ENCODE results near the gene PIPOX.

PIPOX gene

DNA sequence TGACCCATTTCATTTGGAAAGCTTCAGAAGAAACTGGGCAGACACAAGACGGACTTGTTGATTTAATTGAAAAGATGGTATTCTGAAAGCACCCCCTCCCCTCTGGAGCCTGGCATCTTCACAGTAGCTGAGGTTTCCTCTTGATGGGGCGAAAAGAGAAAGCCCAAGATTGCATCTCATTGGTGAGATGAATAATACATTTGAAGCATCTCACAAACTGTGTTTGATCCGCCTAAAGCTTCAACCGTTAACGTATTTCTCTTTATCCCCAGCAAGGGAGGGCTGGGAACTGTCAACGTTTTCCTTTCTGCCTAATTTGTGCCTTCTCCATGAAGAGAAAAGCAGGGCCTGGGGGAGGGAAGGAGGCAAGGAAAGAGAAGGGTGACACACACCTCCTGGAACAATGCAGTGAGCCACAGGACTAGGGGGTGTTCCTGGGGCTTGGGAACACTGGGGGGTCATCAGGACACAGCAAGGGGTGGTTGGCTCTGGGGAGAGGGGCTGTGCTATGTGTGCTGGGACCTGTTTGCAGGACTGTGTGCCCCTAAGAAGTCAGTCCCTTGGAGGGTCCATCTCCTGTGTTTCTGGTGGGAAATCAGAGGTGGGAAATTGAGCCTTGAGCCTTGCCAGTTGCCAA lies 18.5 kb upstream of the PIPOX start:
- Mint-ChIP-seq H3K27ac (ENCODE audit: low read depth) (no peak overlapping the region), H3K9me3 (no peaks in the 10 kb centered on the region), H3K27me3 (peaks cover 80% of the 10 kb centered on the region), H3K4me1 (peaks cover 2% of the 10 kb centered on the region), H3K36me3 (ENCODE audit: insufficient read depth) (peaks cover 1% of the 10 kb centered on the region), H3K4me3 (no peak overlapping the region)
- ATAC-seq (replicated peaks; ENCODE audit: extremely low read depth, poor library complexity, severe bottlenecking) (no peak), DNase-seq (ENCODE audit: low spot score in 2 of 2) (no peak)

DNA sequence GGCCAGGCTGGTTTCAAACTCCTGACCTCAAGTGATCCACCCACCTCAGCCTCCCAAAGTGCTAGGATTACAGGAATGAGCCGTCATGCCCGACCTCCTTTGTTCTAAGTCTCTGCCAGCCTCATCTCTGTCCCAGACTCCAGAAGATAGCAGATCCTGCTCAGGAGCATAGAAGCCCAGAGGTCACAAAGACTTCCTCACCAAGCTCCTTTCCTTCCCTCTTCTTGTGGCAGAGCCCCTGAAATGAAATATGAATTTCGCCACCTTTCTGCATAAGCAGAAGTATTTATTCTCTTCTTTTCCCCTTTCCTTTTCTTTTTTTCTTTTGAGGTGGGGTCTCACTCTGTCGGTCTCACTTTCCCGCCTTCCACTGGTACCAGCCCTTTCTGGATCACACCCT lies 11.5 kb upstream of the PIPOX start:
- H3K4me1 Mint-ChIP-seq = no peaks in the 10 kb centered on the region
- peaks cover 19% of the 10 kb centered on the region for H3K27me3 Mint-ChIP-seq
- H3K4me3 Mint-ChIP-seq = no peak overlapping the region
- peaks cover 6% of the 10 kb centered on the region for H3K9me3 Mint-ChIP-seq
- peaks cover 3% of the 10 kb centered on the region for H3K36me3 Mint-ChIP-seq (ENCODE audit: insufficient read depth)
- DNase-seq (ENCODE audit: low spot score in 2 of 2) (no peak), ATAC-seq (replicated peaks; ENCODE audit: extremely low read depth, poor library complexity, severe bottlenecking) (no peak)
- H3K27ac Mint-ChIP-seq (ENCODE audit: low read depth) = no peak overlapping the region

DNA sequence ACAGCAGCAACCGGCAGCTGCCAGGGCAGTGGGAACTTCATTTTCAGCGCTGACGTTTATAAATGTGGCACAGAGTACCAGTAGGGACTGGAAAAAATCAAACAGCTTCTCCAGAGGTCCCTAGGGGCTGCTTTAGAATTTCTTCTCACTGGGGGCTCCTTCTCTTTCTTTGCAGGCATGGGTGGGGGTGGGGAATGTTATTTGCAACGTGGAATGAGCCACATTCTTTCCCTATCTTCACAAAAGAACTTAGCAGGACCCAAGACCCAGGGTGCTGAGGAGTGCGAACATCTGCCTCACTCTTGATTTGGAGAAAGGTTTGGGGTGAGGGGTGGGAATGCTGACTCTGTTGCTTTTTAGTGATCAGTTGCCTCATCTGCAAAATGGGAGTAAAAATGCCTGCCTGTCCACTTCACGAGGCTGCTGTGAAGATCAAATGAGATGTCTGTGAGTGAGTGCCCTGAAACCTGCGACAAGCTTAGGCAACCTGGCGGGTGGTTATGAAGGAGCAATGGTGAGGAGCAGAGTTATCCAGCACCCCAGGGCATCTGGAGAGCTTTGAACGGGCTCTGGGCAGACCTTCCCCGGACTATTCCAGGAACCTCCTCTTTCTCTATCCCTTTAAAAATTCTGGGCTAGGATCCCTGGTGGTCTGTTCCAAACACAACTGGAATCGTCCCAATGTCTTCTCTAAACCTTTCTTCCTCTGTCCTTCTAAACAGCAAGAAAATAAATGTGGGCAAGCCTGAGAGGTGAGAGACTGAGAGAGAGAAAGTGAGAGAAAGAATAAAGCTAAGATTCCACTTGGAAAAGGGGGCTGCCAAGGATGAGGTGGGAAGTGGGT lies 10.7 kb upstream of the PIPOX start:
- peaks cover 12% of the 10 kb centered on the region for H3K27me3 Mint-ChIP-seq
- H3K9me3 Mint-ChIP-seq = peaks cover 6% of the 10 kb centered on the region
- ATAC-seq (replicated peaks; ENCODE audit: extremely low read depth, poor library complexity, severe bottlenecking) (no peak), DNase-seq (ENCODE audit: low spot score in 2 of 2) (no peak)
- no peak overlapping the region for H3K4me3 Mint-ChIP-seq
- H3K4me1 Mint-ChIP-seq = no peaks in the 10 kb centered on the region
- no peak overlapping the region for H3K27ac Mint-ChIP-seq (ENCODE audit: low read depth)
- peaks cover 3% of the 10 kb centered on the region for H3K36me3 Mint-ChIP-seq (ENCODE audit: insufficient read depth)

DNA sequence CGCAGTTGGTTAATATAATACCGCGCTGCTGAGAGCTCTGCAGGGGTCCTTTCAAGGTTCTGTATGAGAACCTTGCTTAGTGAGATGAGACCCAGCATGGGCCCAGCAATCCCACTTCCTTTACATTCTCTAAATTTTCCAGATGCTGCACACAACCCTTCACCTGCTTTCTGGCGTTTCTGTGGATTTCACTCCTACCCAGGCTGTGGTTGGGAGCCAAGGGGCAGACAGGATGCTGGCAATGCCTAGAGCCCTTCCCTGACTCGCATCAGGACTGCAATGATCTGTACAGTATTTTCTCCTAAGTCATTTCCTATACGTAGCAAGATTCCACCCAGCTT lies 10.1 kb upstream of the PIPOX start:
- peaks cover 6% of the 10 kb centered on the region for H3K27me3 Mint-ChIP-seq
- ATAC-seq (replicated peaks; ENCODE audit: extremely low read depth, poor library complexity, severe bottlenecking) = no peak
- H3K9me3 Mint-ChIP-seq = peaks cover 6% of the 10 kb centered on the region
- no peaks in the 10 kb centered on the region for H3K4me1 Mint-ChIP-seq
- H3K4me3 Mint-ChIP-seq = no peak overlapping the region
- no peak overlapping the region for H3K27ac Mint-ChIP-seq (ENCODE audit: low read depth)
- H3K36me3 Mint-ChIP-seq (ENCODE audit: insufficient read depth) = peaks cover 3% of the 10 kb centered on the region
- DNase-seq (ENCODE audit: low spot score in 2 of 2) = no peak

DNA sequence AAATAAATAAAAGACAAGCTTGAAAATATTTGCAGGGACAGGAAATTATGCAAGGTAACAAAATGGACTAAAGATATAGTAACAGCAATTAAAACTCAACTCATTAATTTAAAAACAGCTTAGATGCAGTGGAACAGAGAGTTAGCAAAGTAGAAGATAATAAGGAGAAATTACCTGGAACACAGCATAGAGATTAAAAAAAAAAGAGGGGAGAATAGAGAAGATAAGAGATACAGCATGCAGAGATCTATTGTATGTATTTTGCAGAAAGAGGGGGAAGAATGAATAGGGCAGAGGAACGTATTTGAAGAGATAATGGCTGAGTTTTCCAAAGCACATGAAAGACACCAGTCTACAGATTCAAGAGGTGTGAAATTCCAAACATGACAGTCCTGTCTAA lies 8.4 kb upstream of the PIPOX start:
- Mint-ChIP-seq H3K4me1 (no peaks in the 10 kb centered on the region), H3K4me3 (no peak overlapping the region), H3K27ac (ENCODE audit: low read depth) (no peak overlapping the region), H3K36me3 (ENCODE audit: insufficient read depth) (peaks cover 2% of the 10 kb centered on the region), H3K27me3 (no peaks in the 10 kb centered on the region), H3K9me3 (peaks cover 6% of the 10 kb centered on the region)
- ATAC-seq (replicated peaks; ENCODE audit: extremely low read depth, poor library complexity, severe bottlenecking) = no peak
- DNase-seq (ENCODE audit: low spot score in 2 of 2) = no peak

DNA sequence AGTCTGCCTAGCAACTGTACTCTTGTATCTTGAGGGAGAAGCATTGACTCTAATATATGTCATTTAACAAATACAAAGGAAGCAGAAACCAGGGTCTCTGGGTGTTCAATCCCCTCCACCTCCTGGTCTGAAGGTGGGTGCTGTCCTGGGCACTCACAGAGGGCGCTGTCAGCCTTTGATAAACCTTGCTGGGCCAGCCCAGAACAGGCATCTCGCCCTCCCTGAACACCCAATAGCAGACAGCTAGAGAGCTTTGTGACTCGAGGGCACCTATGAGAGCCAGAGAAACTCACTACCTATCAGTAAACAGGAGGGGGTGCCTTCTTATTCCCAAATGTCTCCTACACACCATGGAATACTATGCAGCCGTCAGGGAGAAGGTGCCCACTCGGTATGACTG lies 6.4 kb upstream of the PIPOX start:
- Mint-ChIP-seq H3K4me3 (no peak overlapping the region), H3K27me3 (peaks cover 9% of the 10 kb centered on the region), H3K4me1 (no peaks in the 10 kb centered on the region), H3K36me3 (ENCODE audit: insufficient read depth) (peaks cover 2% of the 10 kb centered on the region), H3K27ac (ENCODE audit: low read depth) (no peak overlapping the region), H3K9me3 (peaks cover 6% of the 10 kb centered on the region)
- ATAC-seq (replicated peaks; ENCODE audit: extremely low read depth, poor library complexity, severe bottlenecking) (no peak), DNase-seq (ENCODE audit: low spot score in 2 of 2) (no peak)

DNA sequence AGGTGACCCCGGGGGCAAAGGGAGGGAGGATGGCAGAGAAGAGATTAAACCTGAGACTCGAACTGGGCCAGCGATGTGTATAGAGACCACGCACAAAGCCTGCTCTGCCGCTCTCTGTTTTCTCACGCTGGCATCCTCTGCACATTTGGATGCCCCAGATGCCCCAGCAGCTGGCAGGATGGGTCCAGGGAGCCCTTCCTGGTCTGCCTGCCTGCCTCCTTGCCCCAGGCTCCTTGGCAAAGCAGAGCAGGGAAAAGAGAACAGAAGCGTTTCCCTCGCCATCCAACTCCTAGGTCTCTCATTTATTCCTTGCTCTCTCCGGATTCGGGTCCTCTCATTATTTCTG lies 5.2 kb upstream of the PIPOX start:
- peaks cover 20% of the 10 kb centered on the region for H3K27me3 Mint-ChIP-seq
- no peak for DNase-seq (ENCODE audit: low spot score in 2 of 2)
- peaks cover 2% of the 10 kb centered on the region for H3K36me3 Mint-ChIP-seq (ENCODE audit: insufficient read depth)
- no peak overlapping the region for H3K4me3 Mint-ChIP-seq
- H3K27ac Mint-ChIP-seq (ENCODE audit: low read depth) = no peak overlapping the region
- ATAC-seq (replicated peaks; ENCODE audit: extremely low read depth, poor library complexity, severe bottlenecking) = no peak
- H3K4me1 Mint-ChIP-seq = peaks cover 5% of the 10 kb centered on the region
- peaks cover 6% of the 10 kb centered on the region for H3K9me3 Mint-ChIP-seq

DNA sequence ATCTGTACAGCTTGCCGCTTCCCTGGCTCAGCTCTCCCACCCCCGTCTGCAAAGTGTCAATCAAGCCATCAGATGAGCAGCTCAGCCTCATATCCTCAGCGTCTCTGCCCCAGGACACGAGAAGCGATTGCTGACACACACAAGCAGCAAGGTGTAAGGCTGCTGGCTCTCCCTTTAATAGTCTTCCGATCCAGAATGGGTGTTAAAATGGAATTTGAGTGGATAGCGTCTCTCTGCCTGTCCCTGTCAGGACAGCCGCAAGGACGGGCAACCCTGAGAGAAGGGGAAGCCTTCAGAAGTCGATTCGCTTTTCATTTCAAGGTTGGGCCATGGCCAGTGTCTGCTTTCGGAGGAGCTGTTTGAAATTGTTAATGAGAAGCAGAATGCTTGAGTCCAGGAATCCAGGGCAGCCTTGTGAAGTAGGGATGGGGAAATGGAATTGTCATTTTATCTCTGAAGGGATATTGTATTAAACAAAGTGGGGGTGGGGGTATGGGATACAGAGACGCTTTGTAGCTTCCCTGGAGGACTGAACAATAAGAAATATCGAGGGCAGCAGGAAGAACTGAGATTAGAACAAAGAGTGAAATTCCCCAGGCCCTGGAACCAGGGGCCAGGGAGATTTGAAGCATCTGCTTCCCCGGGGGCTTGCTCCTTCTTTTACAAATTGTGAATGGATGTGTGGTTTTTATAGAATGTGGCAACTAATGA lies 4.7 kb upstream of the PIPOX start:
- no peak for ATAC-seq (replicated peaks; ENCODE audit: extremely low read depth, poor library complexity, severe bottlenecking)
- Mint-ChIP-seq H3K4me1 (peaks cover 7% of the 10 kb centered on the region), H3K9me3 (peaks cover 6% of the 10 kb centered on the region), H3K27me3 (peaks cover 25% of the 10 kb centered on the region), H3K36me3 (ENCODE audit: insufficient read depth) (peaks cover 2% of the 10 kb centered on the region), H3K4me3 (no peak overlapping the region), H3K27ac (ENCODE audit: low read depth) (no peak overlapping the region)
- DNase-seq (ENCODE audit: low spot score in 2 of 2) = no peak

DNA sequence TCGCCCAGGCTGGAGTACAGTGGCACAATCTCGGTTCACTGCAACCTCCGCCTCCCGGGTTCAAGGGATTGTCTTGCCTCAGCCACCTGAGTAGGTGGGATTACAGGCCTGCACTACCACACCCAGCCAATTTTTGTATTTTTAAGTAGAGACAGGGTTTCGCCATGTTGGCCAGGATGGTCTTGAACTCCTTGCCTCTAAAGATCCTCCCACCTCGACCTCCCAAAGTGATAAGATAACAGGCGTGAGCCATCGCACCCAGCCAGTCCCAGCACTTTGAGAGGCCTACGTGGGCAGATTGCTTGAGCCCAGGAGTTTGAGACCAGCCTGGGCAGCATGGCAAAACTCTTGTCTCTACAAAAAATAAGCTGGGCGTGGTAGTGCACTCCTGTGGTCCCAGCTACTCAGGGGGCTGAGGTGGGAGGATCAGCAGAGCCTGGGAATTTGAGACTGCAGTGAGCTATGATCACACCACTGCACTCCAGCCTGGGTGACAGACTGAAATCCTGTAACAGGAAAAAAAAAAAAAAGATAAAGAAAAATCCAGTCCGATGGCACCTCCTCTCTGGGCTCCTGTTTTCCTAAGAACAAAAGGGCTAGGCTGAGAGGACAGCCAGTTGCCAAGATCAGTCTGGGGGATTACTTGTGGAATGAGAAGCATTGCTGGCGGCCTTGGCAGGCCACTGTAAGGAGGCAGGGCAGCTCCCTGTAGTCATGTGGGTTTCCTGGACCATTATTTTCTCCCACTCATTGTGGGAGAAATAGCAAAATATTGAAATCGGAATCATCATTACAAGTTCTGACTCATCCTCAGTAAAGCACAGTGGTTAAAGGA lies 3.0 kb upstream of the PIPOX start:
- Mint-ChIP-seq H3K27ac (ENCODE audit: low read depth) (no peak overlapping the region), H3K9me3 (no peaks in the 10 kb centered on the region), H3K4me3 (no peak overlapping the region), H3K27me3 (peaks cover 34% of the 10 kb centered on the region), H3K4me1 (peaks cover 7% of the 10 kb centered on the region), H3K36me3 (ENCODE audit: insufficient read depth) (peaks cover 2% of the 10 kb centered on the region)
- DNase-seq (ENCODE audit: low spot score in 2 of 2) (no peak), ATAC-seq (replicated peaks; ENCODE audit: extremely low read depth, poor library complexity, severe bottlenecking) (no peak)

DNA sequence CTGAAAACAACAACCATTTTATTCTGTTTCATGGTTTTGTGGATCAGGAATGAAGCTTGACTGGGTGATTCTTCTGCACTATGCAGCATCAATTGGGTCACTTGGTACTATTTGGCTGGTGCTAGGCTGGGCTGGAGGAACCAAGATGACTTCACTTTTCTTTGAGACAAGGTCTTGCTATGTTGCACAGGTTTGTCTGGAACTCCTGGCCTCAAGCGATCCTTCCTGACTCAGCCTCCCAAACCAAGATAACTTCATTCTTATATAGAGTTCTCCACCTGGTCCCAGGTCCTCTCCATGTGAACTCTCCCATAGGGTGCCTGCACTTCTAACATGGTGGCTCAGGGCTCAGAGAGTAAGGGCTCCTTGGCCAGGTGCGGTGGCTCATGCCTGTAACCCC lies 1.9 kb upstream of the PIPOX start:
- no peak overlapping the region for H3K27ac Mint-ChIP-seq (ENCODE audit: low read depth)
- DNase-seq (ENCODE audit: low spot score in 2 of 2) = no peak
- ATAC-seq (replicated peaks; ENCODE audit: extremely low read depth, poor library complexity, severe bottlenecking) = no peak

DNA sequence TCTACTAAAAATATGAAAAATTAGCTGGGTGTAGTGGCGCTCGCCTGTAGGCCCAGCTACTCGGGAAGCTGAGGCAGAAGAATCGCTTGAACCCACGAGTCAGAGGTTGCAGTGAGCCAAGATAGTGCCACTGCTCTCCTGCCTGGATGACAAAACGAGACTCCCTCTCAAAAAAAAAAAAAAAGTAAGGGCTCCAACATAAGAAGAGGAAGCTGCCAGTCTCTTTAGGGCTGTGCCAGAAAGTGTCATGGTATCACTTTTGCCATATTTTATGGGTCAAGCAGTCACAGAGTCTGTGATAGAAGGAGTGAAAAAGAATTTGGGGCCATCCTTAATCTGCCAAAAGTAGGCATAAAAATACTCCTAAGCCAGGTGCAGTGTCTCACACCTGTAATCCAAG lies 1.4 kb upstream of the PIPOX start:
- DNase-seq (ENCODE audit: low spot score in 2 of 2) = no peak
- H3K4me1 Mint-ChIP-seq = peaks cover 7% of the 10 kb centered on the region
- ATAC-seq (replicated peaks; ENCODE audit: extremely low read depth, poor library complexity, severe bottlenecking) = no peak
- peaks cover 45% of the 10 kb centered on the region for H3K27me3 Mint-ChIP-seq
- no peaks in the 10 kb centered on the region for H3K9me3 Mint-ChIP-seq
- peaks cover 2% of the 10 kb centered on the region for H3K36me3 Mint-ChIP-seq (ENCODE audit: insufficient read depth)
- H3K27ac Mint-ChIP-seq (ENCODE audit: low read depth) = no peak overlapping the region
- no peak overlapping the region for H3K4me3 Mint-ChIP-seq

More for the DNA sequence above, 1.9 kb upstream of the PIPOX start:
- Mint-ChIP-seq H3K36me3 (ENCODE audit: insufficient read depth) (peaks cover 2% of the 10 kb centered on the region), H3K9me3 (no peaks in the 10 kb centered on the region), H3K4me1 (peaks cover 7% of the 10 kb centered on the region), H3K27me3 (peaks cover 41% of the 10 kb centered on the region), H3K4me3 (no peak overlapping the region)

DNA sequence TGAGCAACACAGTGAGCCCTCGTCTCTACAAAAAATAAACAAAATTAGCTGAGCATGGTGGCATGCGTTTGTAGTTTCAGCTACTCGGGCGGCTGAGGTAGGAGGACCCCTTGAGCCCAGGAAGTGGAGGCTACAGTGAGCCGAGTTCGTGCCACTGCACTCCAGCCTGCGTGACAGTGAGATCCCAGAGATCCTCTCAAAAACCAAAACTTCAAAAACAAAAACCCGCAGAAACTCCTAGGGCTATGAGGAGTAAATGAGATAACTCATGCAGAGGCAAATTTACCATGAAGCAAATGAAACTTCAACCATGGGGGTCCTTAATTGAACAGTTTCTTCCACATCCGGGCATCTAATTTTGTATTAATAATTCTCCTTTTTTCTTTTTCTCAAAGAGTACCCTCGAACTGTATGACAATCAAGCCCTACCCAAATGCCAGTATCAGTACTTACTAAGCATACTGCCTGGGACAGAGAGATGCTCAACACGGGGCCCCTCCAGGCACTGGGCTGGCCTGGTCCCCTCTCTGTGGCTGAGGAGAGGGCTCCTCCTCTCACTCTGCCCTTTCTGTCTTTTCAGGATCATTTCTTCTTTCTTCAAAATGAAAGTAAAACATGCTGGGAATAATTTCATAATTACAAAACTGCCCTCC lies 789 bp upstream of the PIPOX start:
- Mint-ChIP-seq H3K27me3 (peaks cover 51% of the 10 kb centered on the region), H3K9me3 (no peaks in the 10 kb centered on the region), H3K4me3 (no peak overlapping the region), H3K4me1 (peaks cover 7% of the 10 kb centered on the region), H3K36me3 (ENCODE audit: insufficient read depth) (peaks cover 2% of the 10 kb centered on the region), H3K27ac (ENCODE audit: low read depth) (no peak overlapping the region)
- ATAC-seq (replicated peaks; ENCODE audit: extremely low read depth, poor library complexity, severe bottlenecking) = no peak
- DNase-seq (ENCODE audit: low spot score in 2 of 2) = no peak

All from central memory CD8-positive, alpha-beta T cell (primary cell).